GM12875 (cell line): ENCODE data around the gene STIM2.

Experiments
- H3K4me3 ChIP-seq: one replicate; pipeline ENCODE4 v1.5.1; 2011; ENCODE audit warnings: low read depth, low read length, control low read depth
- CTCF ChIP-seq: IDR thresholded peaks from 2 replicates; pipeline ENCODE4 v1.5.1; 2011; ENCODE audit warnings: low read depth, mild to moderate bottlenecking, control low read depth, inconsistent platforms, low read length, moderate library complexity, borderline replicate concordance; ENCODE audit not compliant: insufficient read depth

Gene STIM2

GRCh38 chr4:26860922-26861433, 337 bp downstream of the STIM2 start:
- TF ChIP-seq CTCF: no peak

GRCh38 chr4:26861434-26862186, 969 bp downstream of the STIM2 start:
- peak overlapping the region; percentile 76 for H3K4me3 ChIP-seq

More at GRCh38 chr4:26860922-26861433, 337 bp downstream of the STIM2 start:
- peak overlapping the region; percentile 76 for H3K4me3 ChIP-seq

GRCh38 chr4:26862381-26862915, 1.8 kb downstream of the STIM2 start:
- H3K4me3 ChIP-seq: no peak overlapping the region
- no peak for TF ChIP-seq CTCF

More at GRCh38 chr4:26861434-26862186, 969 bp downstream of the STIM2 start:
- TF ChIP-seq CTCF: no peak

- TF ChIP-seq CTCF: no peak
- no peak overlapping the region for H3K4me3 ChIP-seq
These were observed 2.9 kb downstream of the STIM2 start for GRCh38 chr4:26863512-26863911.

- TF ChIP-seq CTCF: no peak
- H3K4me3 ChIP-seq: no peak overlapping the region
These were observed 4.3 kb downstream of the STIM2 start for GRCh38 chr4:26864899-26865298.

- no peak for TF ChIP-seq CTCF
- no peak overlapping the region for H3K4me3 ChIP-seq
These were observed 5.6 kb downstream of the STIM2 start for GRCh38 chr4:26866203-26866602.

- H3K4me3 ChIP-seq: no peak overlapping the region
- TF ChIP-seq CTCF: no peak
These were observed 6.1 kb downstream of the STIM2 start for GRCh38 chr4:26866781-26867180.
